GM10847 (cell line): ENCODE data around the gene PDE9A.

Source experiments
- POLR2A ChIP-seq: IDR thresholded peaks from 2 replicates; pipeline ENCODE4 v1.6.1; 2011; ENCODE audit not compliant: insufficient read length; ENCODE audit errors: extremely low read depth

The PDE9A gene

DNA sequence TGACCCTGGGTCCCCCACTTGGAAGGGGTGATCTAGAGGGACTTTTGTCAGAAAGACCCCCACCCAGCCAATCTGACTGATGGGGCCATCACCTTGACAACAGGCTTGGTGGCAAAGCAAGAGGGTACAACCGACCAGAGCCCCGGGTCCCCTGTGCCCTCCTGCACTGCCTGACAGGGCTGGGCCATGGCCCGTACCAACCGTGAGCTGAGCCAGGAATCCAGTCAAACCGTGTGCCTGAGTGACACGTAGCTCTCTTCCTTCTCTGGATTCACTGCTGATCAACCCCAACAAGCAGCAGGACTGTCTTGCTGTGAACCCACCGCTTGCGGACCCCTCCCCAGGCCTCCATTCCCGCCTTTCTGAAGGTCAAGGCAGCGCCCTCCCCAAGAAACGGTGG is 27.0 kb downstream of the PDE9A start:
- TF ChIP-seq POLR2A: no peak

DNA sequence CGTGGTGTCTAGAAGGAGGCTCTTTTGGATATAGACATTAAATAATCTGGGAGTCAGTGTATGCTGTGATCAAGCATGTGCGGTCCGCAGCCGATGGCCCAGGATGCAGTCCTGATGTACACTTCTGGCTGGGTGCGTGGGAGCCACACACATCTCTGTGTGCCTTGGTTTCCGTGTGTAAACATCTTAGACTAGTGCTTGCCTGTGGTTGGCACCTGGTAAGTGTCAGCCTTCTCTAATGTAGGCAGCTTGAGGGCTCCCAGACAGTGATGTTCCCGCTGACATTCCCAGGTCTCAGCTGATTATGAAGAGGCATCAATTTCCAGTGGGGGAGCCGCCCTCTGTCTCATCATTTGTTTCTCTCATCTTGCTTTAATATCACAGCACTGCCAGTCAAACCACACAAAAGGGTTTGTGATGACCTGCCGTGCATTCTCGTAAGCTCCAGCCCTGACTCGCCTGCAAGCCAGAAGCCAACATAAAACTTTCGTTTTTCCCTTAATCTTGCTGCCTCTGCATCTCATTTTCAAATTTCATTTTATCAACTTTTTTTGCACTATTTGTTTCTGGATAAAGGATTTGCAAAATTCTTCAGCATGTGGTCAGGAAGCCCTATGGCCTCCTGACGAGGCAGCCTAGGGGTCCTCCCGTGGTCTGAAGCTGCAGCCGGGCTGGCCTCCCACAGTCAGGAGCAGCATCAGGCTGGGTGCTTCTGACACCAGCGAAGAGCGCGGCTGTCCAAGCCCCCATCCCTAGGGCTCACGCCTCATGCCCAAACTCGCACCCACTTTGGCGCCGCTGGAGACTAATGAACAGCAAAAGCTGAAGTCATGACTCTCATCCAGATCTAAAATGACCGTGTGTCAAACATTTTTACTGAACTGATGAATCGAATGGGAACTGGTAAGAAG is 28.1 kb downstream of the PDE9A start:
- no peak for TF ChIP-seq POLR2A

DNA sequence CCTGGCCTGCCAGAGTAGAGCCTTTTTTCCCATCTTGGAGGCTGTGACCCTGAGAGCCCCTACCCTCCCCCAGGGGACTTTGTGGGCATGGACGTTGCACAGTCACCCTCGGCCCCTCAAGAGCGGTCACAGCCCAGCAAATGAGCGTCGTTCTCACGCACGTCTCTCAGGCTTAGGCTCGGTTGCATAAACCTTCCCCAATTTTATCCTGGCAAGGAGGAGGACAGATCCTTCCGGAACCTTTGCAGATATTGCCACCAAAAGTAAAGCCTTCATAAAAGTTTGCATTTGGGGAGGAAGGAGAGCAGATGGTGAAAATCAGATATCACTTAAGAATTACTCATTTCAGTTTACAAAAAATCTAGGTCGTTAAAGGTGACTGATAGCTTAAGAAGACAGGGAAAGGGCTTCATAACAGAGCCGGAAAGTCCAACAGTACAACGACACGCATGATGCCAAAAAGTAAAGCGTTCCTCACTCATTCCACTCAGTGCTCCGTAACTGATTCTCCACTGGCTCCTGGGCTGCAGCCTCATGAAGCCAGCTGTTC is 29.3 kb downstream of the PDE9A start:
- TF ChIP-seq POLR2A: no peak

DNA sequence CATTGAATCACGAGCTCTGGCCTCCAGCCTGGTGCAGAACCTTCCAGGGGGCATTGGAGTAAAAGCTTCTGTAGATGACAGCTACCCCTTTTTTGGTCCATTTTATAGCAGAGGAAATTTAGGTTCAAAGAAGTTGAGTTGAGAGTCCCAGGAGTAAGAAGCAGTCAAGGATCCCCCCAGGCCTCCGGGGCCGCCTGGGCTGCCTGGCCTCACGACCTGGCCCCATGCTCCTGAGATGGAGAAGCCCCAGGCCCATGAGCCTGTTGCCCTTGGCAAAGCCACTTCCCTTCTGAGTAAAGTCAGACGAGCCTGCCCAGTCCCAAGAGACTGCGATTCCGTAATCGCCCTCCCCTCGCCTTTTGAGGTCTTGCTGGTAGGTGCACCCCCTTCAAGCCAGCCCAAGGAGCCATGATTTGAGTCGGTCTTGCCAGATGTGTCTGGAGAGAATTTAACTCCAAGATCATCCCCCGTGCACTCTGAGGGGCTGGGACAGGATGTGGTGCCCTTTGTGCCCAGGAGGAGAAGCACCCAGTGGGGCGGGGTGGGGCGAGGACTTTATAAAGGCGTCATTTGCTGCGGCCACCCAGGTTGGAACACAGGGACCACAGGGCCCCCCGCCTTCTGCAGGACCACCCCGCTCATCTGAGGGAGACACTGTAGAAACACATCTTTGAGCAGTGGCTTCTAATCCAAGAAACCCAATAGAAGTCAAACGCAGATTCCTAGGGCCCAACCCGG is 30.1 kb downstream of the PDE9A start:
- no peak for TF ChIP-seq POLR2A

DNA sequence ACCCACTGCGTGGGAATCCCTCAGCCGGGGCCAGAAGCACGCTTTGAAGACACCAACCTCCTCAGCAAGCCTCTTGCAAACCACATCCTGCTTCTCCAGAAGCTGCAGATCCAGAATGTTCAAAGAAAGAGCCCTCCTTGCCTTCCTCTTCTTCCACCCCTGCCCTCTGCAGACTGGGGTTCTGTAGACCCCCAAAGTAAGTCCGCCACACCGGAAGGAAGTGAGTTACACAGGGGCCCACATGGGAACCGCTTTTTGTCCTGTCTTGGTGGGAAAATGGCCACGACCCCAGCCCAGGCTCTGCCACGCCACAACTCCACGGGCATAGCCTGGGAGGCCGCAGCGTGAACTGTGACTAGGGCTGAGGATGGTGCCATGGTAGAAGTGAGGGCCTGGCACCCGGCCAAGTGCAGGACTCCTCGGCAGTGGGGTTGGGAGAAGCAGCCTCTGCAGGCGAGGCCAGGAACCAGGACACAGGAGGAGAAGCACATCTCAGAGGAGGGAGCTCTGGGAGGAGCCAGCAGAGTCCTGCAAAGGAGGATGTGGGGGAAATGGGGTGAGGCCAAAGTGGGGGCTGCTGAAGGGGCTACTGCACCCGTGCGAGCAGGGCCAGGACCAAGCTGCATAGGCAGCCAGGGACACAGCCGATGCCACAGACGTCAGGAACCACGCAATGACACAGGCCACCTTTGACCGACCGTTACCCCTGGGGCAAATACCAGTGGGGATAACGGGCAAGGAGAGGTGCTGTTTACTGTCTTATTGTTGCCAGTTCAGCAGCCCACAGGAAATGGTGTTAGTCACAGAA is 30.9 kb downstream of the PDE9A start:
- no peak for TF ChIP-seq POLR2A

DNA sequence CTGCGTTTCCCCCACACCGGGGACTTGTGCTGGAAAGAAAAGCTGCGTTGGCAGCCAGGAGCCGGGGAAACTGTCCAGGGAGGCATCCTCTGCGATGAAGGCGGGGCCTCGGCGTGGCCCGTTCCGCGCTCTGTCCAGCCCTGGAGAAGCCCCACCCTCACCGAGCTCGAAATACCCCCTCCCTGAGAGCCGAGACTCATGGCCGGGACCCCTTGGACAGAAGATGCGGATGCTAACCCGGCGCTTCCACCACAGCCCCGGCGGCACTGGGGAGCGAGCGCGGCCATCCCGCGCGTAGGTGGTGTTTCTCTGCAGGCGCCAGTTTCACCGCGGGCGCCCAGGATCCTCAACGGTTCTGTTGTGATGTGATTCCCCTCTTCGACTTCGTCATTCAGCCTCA is 31.6 kb downstream of the PDE9A start:
- TF ChIP-seq POLR2A: no peak

DNA sequence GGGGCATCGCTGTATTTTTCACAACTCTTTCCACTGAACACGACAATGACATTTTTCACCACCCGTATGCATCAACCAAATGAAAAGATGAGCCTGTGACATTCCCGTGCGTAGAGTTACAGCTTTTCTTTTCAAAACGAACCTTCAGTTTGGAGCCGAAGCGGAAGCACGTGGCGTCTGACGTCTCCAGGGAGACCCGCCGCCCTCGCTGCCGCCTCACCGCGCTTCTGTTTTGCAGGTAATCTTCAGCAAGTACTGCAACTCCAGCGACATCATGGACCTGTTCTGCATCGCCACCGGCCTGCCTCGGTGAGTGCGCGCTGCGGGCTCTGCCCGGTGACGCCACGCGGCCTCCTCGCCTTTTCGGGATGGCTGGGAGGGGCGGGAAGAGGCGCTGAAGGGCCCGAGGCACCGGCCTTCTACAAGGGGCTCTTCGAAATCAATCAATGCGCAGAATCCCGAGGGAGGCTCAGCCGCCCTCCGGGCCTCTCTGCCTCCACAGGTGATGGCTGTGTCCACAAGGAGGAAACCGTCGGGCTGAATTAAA is 32.6 kb downstream of the PDE9A start:
- TF ChIP-seq POLR2A: no peak

DNA sequence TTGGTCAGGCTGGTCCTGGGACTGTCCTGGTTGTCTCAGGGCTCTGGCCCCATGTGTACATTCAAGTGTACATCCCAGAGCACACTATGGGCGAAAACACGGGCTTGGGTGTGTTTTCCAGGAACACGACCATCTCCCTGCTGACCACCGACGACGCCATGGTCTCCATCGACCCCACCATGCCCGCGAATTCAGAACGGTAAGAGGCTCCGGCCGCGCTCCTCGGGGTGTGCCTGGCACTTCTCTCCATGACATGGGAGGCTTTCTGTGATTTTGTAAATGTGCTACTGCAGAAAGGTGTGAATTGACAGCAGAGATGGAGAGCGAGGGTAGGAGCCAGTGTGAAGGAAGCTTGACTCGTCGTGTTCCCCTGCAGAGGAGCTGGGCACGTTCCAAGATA is 34.4 kb downstream of the PDE9A start:
- TF ChIP-seq POLR2A: no peak

DNA sequence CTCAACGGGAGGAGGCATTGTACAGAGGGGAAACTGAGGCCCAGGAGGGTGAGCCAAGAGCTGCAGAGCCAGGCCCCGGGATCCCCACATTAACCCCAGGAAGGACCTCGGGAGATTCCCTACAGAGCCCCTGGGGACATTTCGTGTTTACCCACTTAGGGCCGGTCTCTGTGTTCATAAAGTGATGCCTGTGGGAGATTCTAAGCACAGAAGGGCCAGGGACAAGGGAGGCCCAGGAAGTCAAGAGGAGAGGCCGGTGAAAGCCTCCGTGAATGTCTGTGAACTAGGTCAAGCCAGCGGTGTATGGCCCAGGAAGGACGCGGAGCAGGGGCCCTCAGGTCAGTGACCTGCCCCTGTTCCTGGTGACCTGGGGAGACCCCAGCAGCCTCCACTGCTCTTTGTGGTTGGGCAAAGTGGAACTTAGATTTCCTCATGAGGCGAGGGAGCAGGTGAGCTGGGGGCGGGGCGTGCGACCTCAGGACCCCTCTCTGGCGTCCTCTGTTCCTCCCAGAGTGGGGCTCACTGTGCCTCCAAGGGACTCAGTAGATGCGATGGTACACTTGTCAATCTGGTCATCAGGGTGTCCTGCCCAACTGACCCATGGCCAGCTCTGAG is 34.9 kb downstream of the PDE9A start:
- TF ChIP-seq POLR2A: no peak

DNA sequence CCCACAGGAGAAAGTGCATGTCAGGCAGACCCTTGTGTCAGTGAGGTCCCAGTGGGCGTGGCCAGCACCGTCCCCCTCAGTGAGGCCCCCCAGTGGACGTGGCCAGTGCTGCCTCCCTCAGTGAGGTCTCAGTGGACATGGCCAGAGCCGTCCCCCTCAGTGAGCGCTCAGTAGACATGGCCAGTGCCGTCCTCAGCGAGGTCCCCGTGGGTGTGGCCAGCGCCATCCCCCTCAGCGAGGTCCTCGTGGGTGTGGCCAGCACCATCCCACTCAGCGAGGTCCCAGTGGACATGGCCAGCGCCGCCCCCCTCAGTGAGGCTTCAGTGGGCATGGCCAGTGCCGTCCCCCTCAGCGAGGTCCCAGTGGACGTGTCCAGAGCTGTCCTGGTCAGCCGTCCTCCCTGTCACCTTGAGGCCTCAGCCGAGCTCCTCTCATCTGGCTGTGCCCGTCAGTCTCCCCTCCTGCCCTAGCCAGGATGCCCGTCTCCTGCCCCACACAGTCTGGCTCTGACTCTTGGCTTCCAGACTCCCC is 35.5 kb downstream of the PDE9A start:
- no peak for TF ChIP-seq POLR2A

DNA sequence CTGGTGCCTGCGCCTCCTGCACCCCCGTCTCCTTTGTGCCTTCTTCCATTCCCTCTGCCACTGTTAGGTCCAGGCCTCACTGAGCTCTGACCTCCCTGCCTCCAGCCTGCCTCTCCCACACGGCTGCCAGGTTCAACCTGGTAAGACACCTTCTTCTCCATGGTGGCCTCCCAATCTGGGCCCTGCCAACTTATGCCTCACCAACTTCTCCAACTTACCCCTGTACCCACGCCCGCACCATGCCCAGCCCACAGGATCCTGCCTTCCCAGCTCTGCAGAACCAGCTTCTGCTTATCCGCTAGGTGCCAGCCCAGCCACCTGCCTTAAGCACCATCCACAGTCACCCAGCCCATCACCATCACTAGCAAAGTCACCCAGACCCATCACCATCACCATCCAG is 37.2 kb downstream of the PDE9A start:
- TF ChIP-seq POLR2A: no peak

DNA sequence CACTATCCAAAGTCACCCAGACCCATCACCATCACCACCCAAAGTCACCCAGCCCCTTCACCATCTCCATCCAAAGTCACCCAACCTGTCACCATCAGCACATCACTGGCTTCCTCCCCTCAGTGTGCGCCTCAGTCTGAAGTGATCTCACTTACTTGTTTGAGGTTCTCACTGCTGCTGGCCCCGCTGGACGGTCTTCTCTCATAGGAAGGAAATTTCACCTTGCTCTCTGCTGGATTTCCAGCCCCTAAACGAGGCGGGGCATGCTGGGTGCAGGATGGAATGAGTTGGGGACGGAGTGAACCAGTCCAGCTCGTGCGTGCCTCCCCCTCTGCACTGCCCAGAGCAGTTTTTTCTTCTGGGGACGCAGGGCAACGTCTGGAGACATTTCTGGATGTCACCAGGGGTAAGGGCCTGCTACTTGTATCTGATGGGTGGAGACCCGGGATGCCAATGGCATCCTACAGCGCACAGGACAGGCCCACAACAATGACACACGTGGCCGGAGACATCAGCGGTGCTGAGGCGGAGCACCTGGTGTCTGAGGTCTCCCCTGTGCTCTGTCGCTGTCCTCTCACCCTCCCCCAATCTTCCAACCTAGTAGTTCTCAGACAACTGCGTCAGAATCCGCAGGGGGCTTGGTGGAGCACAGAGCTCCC is 38.6 kb downstream of the PDE9A start:
- no peak for TF ChIP-seq POLR2A

DNA sequence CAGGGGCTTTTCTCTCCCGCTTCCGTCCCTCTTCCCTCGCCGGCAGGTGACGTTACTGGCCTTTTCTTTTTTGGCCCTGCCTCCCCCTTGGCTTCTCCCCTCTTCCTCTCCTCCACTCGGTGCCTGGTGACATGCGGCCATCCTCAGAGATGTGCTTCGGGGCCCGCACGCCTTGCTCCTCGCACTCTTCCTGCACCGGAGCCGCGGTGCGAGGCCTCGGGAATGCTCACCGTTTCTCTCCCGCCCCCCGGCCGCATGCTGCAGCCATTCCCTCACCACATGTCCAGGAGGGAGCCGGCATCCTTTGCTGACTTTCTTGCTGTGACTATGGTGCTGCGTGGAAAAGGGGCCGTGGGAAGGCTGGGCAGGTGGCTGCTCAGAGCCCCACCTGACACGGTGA is 39.3 kb downstream of the PDE9A start:
- TF ChIP-seq POLR2A: no peak
